ENCODE data around the gene ASPM. TPM values are rescaled to one million over a fixed set of nuclear protein-coding genes. Genes with fewer than 3 reads are reported as not detected.
A peak's percentile ranks its signal among the peaks of the same experiment; 100 is the strongest.

ASPM gene
- total RNA-seq, 2 experiments from 2014 or later = 0.25 to 0.36 TPM

DNA sequence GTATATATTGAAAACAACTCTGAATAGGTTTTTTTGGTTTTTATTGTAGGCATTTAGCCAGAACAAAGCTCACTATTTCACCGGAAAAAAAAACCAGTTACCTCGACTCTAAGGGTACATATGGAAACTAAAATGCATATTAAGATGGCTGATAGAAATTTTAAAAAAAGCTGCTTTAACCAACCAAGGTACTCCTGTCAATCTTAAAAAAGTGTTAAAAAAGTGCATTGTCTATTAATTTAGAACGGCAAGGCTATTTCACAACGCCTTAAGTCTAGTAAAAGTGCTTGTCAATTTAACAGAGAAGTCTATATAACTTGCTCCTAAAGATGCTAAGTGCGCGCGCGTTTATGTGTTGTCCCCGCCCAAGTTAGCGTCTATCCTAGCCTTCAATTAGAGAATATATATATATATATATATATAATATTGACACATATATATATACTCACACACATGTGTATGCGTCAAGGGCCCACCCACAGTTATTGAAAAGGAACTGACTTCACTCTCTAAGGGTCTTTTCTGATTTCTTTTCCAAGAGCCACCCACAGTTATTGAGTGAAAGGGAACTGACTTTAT, 934 bp downstream of the ASPM start:
- no peak overlapping the region for H3K27ac Mint-ChIP-seq
- TF ChIP-seq CTCF (IDR thresholded peaks at IDR 0.05) = no peak
- ATAC-seq (ENCODE audit: poor library complexity) (no peak), DNase-seq (no peak)
- ChIA-PET CTCF (interaction anchor here (1.1 kb wide), 1 partner anchor 15 kb away, joined by 4 read pairs; no protein-coding TSS in a partner anchor), POLR2A (interaction anchor here (1.0 kb wide), 1 partner anchor 422 kb away, joined by 3 read pairs; no protein-coding TSS in a partner anchor)
- Histone ChIP-seq H3K27ac (ENCODE audit: low read depth in 1 of 2, low read length in 2 of 2) (no peak overlapping the region), H3K9me3 (ENCODE audit: control insufficient read depth in 1 of 2, insufficient read depth in 1 of 2, low read length in 2 of 2) (no peaks in the 10 kb centered on the region), H3K4me1 (ENCODE audit: insufficient read depth, low read length) (peaks cover 6% of the 10 kb centered on the region), H3K36me3 (ENCODE audit: insufficient read depth, low read length) (no peaks in the 10 kb centered on the region), H3K27me3 (ENCODE audit: control insufficient read depth in 1 of 2, insufficient read depth in 2 of 2, low read length in 2 of 2) (peaks cover 0 to 6% of the 10 kb centered on the region in 2 experiments), H3K4me3 (ENCODE audit: low read length) (peak overlapping the region; percentile 59)
- H3K36me3 Mint-ChIP-seq (ENCODE audit: low read depth) = peaks cover 5% of the 10 kb centered on the region
- peaks cover 16% of the 10 kb centered on the region for H3K4me1 Mint-ChIP-seq (ENCODE audit: low read depth)
- H3K9me3 Mint-ChIP-seq = no peaks in the 10 kb centered on the region
- H3K27me3 Mint-ChIP-seq = peaks cover 7% of the 10 kb centered on the region
- intact Hi-C loops (cut with DNase I, micrococcal nuclease) = loop anchor here in 1 of 2 experiments (10.0 kb wide), 1 partner anchor 759 kb away; the partner anchor contains the start of gene C1orf53
- peak overlapping the region; percentile 87 for H3K4me3 Mint-ChIP-seq

DNA sequence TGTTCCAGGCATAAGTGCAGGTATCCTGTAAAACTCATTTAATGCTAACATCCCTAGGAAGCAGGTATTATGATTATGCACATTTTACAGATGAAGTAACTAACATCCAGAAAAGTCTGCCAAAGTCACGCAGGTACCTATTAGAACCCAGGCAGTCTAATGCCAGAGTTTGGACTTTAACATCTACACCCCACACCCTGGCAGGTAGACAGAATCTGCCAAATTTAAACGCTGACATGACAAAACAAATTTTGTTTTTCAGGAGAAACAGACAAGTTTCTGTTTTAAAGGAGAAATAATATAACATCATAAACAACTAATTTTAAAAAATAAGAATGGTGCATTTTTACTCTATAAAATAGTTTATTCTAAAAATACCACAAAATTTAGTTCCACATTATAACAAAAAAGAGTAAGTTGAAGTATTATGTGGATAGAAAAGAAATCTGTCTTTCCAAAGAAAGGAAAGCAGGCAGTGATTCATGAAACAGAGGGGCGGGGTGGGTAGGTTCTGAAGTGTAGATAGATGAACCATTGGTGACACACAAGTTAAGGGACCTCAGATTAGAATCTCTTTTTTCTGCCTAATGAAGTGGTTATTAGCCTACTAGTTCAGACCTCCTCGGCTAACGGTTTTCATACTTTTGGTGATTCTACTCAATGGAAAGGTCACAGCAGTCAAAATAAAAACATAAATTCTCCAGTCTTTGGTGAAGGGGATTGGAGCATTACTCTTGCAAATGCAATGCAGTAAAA, 1.7 kb downstream of the ASPM start:
- Mint-ChIP-seq H3K9me3 (no peaks in the 10 kb centered on the region), H3K4me1 (ENCODE audit: low read depth) (peaks cover 16% of the 10 kb centered on the region), H3K27ac (no peak overlapping the region), H3K4me3 (peak overlapping the region; percentile 82), H3K36me3 (ENCODE audit: low read depth) (peaks cover 5% of the 10 kb centered on the region), H3K27me3 (peaks cover 7% of the 10 kb centered on the region)
- TF ChIP-seq CTCF (IDR thresholded peaks at IDR 0.05) = no peak
- Histone ChIP-seq H3K27me3 (ENCODE audit: control insufficient read depth in 1 of 2, insufficient read depth in 2 of 2, low read length in 2 of 2) (peaks cover 0 to 6% of the 10 kb centered on the region in 2 experiments), H3K36me3 (ENCODE audit: insufficient read depth, low read length) (no peaks in the 10 kb centered on the region), H3K4me1 (ENCODE audit: insufficient read depth, low read length) (peaks cover 6% of the 10 kb centered on the region), H3K9me3 (ENCODE audit: control insufficient read depth in 1 of 2, insufficient read depth in 1 of 2, low read length in 2 of 2) (no peaks in the 10 kb centered on the region), H3K27ac (ENCODE audit: low read depth in 1 of 2, low read length in 2 of 2) (no peak overlapping the region), H3K4me3 (ENCODE audit: low read length) (peak overlapping the region; percentile 59)
- CTCF ChIA-PET = interaction anchor here (1.1 kb wide), 1 partner anchor 14 kb away, joined by 4 read pairs; no protein-coding TSS in a partner anchor
- POLR2A ChIA-PET = interaction anchor here (1.0 kb wide), 1 partner anchor 421 kb away, joined by 3 read pairs; no protein-coding TSS in a partner anchor
- ATAC-seq (ENCODE audit: poor library complexity) = no peak
- DNase-seq = peak in 2 of 14 experiments; percentile 14 to 33
- intact Hi-C loops (cut with DNase I, micrococcal nuclease) = loop anchor here in 1 of 2 experiments (10.0 kb wide), 1 partner anchor 760 kb away; the partner anchor contains the start of gene C1orf53

DNA sequence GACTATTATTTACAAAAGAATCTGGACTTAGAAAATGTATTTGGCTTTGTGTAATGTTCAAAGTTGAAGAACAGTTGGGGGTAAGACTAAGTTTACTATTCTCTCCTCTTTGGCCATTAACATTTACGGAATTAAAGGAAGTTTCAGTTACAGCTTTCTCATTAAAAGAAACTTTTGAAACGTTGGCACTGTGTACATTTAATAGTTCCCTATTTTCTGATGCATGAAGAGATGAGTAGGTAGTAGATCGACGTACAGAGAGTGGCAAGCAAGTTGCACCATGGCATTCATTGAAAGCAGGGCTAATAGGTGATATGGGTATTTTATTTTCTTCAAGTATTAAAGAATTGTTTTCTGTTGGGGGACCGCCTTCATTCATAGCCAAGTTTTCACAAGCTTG, 3.2 kb downstream of the ASPM start:
- Histone ChIP-seq H3K27me3 (ENCODE audit: control insufficient read depth in 1 of 2, insufficient read depth in 2 of 2, low read length in 2 of 2) (peaks cover 0 to 6% of the 10 kb centered on the region in 2 experiments), H3K9me3 (ENCODE audit: control insufficient read depth in 1 of 2, insufficient read depth in 1 of 2, low read length in 2 of 2) (no peaks in the 10 kb centered on the region), H3K27ac (ENCODE audit: low read depth in 1 of 2, low read length in 2 of 2) (no peak overlapping the region), H3K4me3 (ENCODE audit: low read length) (no peak overlapping the region), H3K36me3 (ENCODE audit: insufficient read depth, low read length) (no peaks in the 10 kb centered on the region), H3K4me1 (ENCODE audit: insufficient read depth, low read length) (peaks cover 6% of the 10 kb centered on the region)
- Mint-ChIP-seq H3K27me3 (peaks cover 7% of the 10 kb centered on the region), H3K9me3 (no peaks in the 10 kb centered on the region), H3K36me3 (ENCODE audit: low read depth) (peaks cover 5% of the 10 kb centered on the region), H3K27ac (no peak overlapping the region), H3K4me3 (peak overlapping the region; percentile 9), H3K4me1 (ENCODE audit: low read depth) (peaks cover 16% of the 10 kb centered on the region)
- DNase-seq = no peak
- ATAC-seq (ENCODE audit: poor library complexity) = no peak
- CTCF ChIA-PET = no interaction called here
- POLR2A ChIA-PET = no interaction called here
- no peak for TF ChIP-seq CTCF (IDR thresholded peaks at IDR 0.05)
- intact Hi-C loops (cut with DNase I, micrococcal nuclease) = loop anchor here in 1 of 2 experiments (10.0 kb wide), 1 partner anchor 762 kb away; the partner anchor contains the start of gene C1orf53
